CD4-positive, alpha-beta T cell treated with Interleukin-15 for 1 hour (primary cell): ENCODE measurements around the gene HRAS.
A peak's percentile ranks its signal among the peaks of the same experiment; 100 is the strongest.

Experiments used
- DNase-seq: peaks from one replicate; pipeline ENCODE4 v3.0.0-alpha.2; 2020

Gene HRAS

DNA sequence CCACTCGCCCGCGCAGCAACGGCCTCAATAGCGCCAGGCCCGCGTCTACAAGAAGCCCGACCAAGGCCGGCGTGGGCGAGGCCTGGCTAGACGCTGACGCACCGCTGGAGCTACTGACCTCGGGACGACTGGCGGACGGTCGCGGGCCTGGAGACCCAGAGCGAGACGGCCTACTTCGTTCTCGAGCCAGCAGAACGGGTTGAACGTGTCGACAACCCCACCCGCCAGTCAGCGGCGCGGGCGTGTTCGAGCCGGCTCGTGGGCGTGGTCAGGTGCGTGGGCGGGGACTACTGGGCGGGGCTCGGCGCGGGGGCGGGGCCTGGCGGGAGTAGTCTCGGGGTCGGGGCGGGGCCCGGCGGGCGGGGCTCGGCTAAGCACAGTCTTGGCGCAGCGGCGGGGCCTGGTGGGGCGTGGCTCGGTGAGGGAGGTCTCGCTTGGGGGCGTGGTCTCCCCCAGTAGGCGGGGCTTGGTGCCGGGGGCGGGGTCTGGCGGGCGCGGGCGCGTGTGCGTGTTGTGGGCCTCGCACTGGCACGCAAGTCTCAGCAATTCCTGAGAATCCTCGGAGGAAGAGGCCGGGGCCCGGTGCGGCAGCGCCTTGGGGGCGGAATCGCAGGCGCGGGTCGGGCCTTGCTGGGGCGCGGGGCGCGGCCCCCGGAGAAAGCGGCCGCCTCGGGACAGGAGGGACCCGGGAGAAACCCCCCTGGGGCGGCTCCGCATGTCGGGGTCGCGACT, 28.2 kb downstream of the HRAS start, which contains the start of gene RNH1:
Gene RNH1 (minus strand): TSS at position 248 of the 732 bp plus-strand sequence. CDS start 5,080 bp downstream, outside the sequence.
- peak; percentile 97 for DNase-seq

DNA sequence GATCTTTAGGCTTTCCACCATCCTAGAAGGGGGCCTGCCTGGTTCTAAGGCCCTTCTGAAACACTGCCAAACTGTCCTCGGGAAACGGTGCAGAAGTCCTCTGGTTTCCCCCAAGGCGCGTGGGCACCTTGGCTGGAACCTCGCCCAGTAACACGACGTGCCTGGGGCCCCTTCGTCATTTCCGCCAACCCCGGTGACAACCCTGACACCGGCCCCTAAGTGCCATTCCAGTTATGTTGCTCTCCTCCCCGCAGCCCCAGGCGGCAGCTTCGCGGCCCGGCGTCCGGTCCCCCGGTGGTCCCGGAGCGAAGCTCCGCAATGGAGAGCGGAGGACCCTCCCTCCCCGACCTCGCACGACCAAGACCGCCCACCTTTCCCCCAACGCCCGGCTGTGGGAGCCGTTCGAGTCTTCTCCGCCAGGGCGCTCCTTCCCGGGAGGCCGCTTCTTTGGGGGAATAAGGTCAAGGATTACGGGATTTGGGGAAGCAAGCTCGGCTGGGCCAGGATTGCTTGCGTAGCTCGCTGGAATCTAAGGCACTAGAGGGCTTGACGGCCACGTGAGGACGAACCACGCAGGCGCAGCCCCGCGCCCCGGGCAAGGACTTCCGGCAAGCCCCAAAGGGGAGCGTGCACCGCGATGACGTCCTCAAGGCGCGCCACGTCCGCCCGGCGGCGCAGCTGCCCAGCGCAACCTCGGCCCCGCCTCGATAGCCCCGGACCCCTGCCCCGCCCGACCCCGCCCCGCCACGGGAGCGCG, 29.0 kb downstream of the HRAS start:
- DNase-seq: peak; percentile 97

DNA sequence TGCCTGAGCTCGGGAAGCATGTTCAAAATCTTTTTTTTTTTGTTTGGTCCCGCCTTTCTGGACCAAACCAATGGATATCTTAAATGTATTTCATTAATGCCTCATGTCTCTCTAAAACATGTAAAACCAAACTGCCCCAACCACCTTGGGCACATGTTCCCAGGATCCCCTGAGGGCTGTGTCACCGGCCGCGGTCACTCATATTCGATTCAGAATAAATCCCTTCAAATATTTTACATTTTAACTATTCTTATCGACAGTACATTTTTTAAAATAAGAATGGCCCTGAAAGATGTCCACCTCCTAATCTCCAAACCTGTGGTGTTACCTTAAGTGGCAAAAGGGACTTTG, 30.4 kb downstream of the HRAS start:
- DNase-seq: no peak

DNA sequence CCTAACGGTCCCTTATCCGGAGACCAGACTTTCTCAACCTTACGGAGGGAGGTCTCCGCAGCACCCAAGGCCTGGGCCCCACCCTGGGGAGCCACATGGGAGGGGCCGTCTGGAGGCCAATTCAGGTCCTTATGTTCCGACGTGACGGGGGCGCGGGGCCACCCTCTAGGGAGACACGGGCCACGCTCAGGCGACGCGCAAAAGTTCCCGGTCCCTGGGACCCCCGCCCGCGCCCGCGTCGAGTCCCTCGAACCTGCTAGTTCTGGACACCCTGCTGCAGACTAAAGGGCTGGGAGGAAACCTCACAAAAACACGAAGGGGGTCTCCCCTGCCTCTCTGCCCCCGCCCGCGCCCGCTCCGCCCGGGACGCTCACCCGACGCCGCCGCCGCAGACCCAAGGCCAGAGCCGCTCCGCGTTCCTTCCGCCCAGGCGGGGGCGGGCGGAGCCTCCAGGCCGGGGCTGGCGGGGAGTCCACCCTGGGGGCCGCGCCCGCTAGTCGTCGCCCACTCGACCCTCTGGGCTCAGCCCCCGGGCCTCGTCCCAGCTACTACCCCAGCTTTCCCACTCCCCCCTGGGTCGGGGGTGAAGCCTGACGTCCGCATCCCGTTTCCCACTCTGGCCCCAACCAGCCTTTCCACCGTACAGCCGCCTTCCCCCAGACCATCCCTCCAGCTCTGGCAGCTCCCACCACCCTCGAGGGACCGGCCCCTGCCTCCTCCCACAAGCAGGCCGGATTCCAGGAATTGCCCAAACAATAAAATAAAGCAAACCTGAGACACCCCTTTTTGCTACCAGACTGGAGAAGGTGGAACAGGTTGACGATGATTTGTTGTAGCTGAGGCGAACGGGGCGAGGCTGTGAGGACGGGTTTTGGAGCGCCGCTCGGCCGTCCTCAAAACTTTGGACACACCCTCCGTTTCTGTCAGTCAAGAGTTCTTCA, 31.1 kb downstream of the HRAS start:
- DNase-seq: peak; percentile 31

DNA sequence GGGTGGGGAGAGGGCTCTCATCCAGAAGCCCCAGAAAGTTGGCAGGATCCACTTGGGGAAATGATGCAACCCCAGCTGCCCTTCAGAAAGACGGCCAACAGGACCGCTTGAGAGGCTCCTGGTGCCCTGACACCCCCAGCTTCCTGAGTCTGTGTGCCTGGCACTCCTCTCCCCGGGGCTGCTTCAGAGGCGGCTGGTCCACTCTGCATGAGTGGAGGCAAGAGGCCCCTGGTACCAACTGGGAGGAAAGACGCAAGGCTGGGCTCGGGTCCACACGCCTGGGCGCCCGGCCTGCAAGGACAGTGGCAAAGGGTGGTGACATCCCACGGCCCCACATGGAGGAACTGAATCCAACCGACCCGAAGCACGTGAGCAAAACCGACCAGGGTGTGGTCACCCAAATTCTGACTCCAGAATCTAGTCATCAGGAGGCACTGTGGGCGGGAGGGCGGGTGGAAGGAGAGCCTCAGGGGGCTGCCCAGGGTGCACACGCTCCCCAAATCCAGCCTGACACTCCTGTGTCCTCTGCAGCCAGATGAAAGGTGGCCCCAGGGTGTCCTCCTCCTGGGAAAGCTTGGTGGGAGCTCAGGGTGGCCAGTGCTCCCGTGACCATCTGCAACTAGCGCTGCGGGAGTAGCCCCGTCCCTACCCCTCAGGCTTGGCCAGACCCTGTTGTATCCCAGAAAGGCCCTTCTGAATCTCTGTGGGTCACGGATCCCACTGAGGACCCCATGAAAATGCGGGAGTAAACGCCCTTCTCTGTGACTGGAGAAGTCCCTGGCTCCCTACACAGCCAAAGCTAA, 32.0 kb downstream of the HRAS start:
- peak; percentile 72 for DNase-seq

DNA sequence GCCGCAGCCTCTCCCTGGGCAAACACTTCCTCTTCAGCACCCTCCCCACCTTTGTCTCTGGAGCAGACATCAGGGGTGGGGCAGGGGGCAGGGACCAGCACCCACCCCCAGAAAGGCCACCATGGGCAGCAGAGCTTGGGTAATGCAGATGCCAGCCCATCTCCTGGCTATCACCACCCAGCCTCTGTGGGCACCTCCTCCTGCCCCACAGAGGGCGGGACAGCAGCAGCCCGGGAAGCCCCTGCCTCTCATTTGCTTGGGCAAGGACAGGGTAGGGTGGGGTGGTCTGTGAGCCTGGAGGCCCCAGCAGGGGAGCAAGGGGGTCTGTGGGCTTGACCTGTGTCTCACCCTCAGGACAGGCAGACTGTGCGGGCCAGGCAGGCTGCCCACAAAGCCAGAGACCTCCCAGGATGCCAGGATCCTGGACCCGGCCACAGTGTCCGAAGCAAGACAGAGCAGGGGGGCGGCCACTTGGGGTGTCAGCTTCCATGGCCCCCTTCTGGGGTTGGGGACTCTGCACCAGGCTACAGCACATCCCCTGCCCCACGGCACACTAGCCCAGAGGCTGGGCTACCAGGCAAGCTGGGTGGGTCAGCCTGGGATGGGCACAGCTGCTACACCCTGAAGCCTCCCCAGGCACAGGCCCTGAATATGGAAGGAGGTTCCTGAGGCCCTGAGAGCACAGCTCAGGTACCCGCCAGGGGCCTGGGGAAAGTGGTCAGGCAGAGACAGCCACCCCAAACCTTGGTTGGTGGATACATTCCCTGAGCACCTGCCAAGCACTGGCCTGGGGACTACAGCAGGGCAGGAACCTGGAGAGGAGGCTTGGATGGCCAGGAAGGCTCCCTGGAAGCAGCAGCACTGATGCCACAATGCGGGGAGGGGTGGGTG, 32.8 kb downstream of the HRAS start:
- DNase-seq: no peak

DNA sequence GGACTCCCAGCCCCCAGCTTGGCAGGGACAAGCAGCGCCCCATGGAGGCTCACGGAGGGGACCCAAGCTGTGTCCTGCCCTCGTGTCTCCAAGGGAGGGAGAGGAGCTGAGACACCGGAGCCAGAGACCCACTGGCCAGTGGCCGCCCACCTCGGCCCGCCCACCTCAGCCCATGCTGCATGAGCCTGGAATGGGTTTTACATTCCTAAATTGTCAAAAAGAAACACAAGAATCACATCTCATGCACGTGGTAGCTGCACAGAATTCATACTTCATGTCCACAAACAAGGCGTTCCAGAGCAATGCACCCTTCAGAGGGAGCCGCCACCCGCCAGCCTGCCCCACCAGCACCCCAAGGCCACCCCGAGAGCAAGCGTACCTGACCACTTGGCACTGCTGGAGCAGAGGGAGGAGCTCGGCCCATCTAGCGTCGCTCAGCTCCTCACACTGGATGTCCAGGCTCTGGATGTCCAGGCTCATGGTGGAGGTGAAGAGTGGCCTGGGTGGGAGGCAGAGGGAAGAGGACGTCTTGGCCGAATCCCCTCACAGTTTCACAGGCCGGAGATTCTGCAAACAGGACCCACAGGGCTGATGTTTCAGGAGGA, 33.6 kb downstream of the HRAS start:
- DNase-seq: no peak

DNA sequence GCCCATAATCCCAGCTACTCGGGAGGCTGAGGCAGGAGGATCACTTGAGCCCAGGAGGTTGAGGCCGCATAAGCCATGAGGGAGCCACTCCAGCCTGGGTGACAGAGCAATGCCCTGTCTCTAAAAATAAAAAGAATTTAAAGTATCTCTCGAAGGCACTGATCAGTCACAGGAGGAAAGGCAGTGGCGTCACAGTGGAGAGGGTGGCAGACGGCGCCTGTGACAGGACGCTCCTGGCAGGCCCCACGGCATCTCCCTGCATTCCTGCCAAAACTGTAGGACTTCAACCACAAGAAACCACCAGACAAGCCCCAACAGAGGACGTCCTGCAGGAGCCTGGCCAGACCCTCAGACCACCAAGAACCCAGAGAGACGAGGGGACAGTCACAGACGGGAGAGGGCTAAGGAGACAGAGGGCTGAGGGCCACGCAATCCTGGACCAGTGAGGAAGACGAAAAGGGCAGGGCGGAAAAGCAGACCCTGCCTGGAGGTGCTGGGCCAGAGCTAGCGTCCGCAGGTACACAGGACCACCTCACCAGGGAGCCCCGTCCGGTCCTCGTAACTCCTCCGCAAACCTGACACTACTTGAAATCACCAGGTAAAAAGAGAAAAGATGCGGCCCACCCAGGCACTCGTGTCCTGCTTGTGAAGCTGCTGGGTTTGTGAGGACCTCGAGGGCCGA, 34.2 kb downstream of the HRAS start:
- DNase-seq: no peak

DNA sequence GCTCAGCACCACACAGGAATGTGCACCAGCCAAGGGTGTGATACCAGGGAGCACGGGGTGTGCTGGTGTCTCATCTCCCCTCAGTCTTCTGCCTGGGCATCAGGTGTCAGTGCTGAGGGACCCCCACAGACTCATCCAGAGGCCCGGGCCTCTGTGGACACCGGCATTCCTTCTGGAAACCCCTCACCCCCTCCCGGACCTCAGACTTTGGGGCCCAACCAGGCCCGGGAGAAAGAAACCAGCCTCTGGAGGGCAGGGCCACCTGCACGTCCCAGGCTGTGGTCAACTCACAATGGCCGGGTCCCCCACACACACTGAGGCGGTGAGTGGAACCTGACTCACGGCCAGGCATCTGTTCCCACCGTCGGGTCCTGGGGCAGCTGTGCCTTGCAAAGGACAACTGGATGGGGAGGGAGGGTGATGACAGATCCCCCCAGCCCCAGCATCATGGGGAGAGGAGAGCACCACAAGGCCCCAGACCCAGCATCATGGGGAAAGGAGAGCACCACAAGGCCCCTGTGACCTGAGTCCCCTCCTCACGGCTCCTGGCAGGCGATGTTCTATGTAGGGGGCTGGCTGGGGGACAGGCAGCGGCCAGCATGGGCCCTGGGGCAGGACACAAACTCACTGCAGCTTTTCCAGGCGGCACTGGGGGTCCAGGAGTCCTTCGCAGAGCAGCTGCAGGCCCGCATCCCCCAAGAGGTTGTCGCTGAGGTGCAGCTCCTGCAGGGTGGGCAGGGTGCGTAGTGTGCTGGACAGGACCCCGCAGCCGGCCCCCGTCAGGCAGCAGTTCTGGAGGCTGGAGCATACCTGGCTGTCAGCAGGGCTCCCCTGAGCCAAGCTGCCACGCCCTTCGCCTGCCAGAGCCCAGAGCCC, 35.9 kb downstream of the HRAS start:
- DNase-seq: no peak

DNA sequence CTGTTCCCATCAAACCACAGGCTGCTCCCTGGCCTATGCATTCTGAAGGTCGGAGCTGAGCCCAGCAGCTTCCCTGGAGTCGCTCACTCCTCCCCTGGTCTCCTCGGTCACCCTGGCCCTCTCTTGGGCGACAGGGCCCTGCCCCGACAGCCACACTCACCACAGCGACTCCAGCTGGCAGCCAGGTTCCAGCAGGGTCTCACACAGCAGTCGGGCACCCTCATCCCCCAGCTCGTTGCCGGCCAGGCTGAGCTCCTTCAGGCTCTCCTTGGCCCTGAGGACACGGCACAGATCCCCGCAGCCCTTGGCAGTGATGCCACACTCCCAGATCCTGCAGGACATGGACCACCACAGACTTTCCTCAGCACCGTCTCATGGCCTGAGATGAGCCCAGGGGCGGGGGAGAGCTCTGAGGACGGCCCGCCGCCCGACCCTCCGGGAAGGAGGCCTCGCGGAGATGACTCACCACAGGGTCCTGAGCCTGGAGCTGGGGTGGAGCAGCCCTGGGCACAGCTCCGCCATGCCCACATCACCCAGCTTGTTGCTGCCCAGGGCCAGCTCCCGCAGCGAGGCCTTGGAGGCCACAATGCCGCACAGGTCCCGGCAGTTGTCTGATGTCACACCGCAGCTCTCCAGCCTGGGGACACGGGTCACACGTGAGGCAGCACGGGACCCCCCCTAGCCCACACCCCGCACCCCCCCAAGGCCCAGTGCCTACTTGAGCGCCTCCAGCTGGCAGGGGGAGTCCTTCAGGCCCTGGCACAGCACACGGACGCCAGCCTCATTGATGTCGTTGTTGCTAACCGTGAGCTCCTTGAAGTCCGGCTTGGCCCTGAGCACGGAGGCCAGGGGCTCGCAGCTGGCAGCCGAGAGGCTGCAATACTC, 36.8 kb downstream of the HRAS start:
- DNase-seq: no peak

DNA sequence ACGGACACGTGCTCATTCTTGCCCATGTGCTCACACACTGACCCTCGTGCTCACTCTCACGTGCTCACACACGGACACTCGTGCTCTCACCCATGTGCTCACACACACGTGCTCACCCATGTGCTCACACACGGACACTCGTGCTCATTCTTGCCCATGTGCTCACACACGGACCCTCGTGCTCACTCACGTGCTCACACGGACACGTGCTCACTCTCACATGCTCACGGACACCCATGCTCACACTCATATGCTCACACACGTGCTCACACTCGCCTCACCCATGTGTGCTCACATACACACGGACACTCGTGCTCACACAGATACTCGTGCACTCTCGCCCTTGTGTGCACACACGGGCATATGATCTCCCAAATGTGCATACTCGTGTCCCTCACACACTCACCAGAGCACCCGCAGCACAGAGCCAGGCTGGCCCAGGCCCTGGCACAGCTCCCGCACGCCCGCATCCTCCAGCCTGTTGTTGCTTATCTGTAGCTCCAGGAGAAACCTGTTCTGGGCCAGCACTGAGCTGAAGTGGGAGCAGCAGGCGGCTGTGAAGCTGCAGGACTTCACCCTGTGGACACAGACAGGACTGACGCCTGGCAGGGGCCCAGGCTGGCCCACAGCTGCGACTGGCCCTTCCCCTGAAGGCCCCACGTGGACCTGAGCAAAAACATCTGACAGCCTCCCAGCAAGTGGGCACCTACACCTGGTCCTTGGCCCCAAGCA, 37.6 kb downstream of the HRAS start:
- DNase-seq: no peak

DNA sequence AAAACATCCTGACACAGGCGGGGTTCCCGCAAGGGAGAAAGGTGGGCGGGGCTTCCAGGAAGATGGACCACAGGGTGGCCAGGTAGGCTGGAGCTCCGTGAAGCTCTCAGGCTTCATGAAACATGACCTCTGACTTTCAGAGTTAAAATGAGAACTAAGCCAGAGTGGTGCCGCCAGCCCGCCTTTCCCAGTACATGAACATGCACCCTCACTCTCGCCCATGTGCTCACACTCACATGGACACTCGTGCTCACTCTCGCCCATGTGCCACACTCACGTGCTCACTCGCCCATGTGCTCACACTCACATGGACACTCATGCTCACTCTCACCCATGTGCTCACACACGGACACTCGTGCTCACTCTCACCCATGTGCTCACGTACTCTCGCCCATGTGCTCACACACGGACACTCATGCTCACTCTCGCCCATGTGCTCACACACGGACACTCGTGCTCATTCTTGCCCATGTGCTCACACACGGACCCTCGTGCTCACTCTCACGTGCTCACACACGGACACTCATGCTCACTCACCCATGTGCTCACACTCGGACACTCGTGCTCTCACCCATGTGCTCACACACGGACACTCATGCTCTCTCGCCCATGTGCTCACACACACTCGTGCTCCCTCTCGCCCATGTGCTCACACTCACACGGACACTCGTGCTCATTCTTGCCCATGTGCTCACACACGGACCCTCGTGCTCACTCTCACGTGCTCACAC, 38.4 kb downstream of the HRAS start:
- DNase-seq: no peak

DNA sequence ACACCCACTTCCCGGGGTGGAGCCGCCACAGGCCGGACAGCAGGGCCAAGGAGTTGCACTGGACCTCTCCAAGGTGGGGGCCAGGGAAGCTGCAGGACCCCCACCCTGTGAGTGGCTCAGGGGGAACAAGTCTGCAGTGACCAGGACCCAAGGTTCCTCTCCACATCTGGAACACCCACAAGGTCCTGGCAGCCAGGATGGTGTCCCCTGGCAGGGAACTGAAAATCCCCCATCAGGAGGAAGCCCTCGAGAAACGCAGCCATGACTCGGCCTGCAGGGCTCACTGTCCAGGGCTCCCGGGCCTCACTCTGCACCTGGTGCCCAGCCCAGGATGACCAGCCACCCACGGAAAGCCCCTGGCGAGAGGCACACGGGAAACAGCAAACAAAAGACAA, 39.8 kb downstream of the HRAS start:
- DNase-seq: no peak

DNA sequence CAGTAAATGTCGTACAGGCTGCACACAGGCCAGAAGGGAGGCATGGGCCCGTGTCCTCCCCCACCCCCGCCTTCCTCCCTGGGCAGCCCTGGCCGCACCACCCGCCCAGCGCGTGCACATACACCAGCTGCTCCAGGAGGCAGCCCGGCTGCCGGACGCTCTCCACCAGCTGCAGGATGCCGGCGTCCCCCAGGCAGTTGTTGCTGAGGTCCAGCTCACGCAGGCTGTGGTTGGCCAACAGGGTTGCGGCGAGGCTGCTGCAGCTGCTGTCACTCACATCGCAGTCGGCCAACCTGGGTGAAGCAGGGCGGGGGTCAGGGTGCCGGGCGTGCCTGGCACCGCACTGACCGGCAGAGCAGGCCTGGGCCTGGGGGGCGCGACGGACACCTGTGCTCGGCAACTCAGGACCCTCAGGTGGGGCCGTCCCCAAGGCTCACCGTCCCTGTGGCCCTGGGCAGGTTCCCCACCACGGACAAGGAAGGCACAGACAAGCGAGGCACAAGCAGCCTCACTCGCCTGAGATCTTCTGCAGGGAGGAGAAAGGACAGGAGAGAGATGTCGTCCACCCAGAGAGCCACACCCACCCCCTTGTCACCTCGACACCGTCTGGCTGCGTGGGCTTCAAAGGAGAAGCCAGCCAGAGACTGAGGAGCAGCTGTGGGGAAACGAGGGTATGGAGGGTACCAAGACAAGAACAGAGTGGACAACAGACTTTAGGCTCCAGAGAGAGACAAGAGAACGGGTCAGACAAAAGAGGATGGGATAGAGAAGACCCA, 40.4 kb downstream of the HRAS start:
- DNase-seq: no peak

DNA sequence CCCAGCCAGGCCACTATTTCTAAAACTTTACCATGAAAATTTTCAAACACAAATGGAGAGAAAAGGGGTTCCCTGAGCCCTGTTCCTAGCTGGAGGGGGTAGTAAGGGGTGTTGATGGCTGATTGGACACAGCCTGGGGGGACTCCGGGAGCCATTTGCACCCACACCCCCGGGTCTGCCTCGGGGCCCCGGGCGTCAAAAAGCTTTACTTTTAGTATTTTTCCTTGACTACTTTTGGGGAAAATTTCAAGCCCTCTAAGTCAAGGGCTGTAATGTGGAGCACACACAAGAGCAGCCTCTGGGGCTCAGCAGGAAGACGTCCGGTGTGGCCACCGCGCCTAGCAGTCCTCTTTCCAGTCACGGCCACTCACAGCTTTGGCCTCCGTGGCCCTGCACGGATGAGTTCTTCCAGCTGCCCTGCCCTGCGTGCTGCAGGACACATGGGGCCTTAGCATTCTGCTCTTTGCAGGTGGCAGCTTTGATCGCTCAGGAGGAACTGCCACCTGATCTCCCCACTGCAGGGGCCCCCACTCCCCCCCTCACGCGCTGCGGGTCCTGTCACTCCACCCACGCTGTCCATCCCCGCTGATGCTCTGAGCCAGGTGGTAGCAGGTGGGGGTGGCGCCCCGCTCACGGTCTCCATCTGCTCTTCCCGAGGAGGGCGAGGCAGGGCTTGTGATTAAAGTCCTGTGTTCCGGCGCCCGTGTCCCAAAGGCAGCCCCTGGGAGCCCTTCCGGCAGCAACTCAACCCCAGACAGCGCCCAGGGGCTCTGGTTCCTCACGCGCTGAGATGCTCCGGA, 42.7 kb downstream of the HRAS start:
- no peak for DNase-seq
